Muscle of leg (tissue), 11 donors: Measurements from ENCODE around the gene PARVB. TPM values are rescaled to one million over a fixed set of nuclear protein-coding genes. Genes with fewer than 3 reads are reported as not detected.

Experiments used
- DNase-seq: peaks from one replicate; pipeline ENCODE4 v3.0.0; 2013
- H3K27ac ChIP-seq: one replicate; pipeline ENCODE4 v1.5.1; 2013; ENCODE audit warnings: mild to moderate bottlenecking, low read length, control low read depth
- H3K27me3 ChIP-seq: one replicate; pipeline ENCODE4 v1.6.1; 2013; ENCODE audit warnings: low read length; ENCODE audit not compliant: control insufficient read depth, insufficient read depth
- H3K36me3 ChIP-seq: one replicate; pipeline ENCODE4 v1.6.1; 2013; ENCODE audit warnings: low read length; ENCODE audit not compliant: control insufficient read depth, insufficient read depth
- H3K4me1 ChIP-seq: one replicate; pipeline ENCODE4 v1.6.1; 2013; ENCODE audit warnings: low read length; ENCODE audit not compliant: control insufficient read depth, insufficient read depth
- H3K4me3 ChIP-seq: one replicate; pipeline ENCODE4 v1.5.1; 2013; ENCODE audit warnings: low read length, control low read depth
- H3K9me3 ChIP-seq: replicated peaks from 2 replicates; pipeline ENCODE4 v1.6.1; 2013; ENCODE audit warnings: low read depth, low read length; ENCODE audit not compliant: control insufficient read depth
- WGBS: methylation state at CpG from one replicate; pipeline ENCODE4 v1.1.5; 2013; ENCODE audit warnings: missing lambda C conversion rate; ENCODE audit not compliant: insufficient coverage; 5-methylcytosine and 5-hydroxymethylcytosine counted together
- polyA plus RNA-seq, 8 donors: library from polyadenylated mRNA; unstranded; fragments of 120-200 nt; gene quantifications; one replicate each; pipeline versions ENCODE4 v1.2.1 to v1.2.3, GENCODE V29; 2013; ENCODE audit warnings: inconsistent platforms in 1 of 8, low replicate concordance in 1 of 8; ENCODE audit not compliant: insufficient read length in 8 of 8, insufficient read depth in 1 of 8
- total RNA-seq: library from RNA; stranded (reverse); fragments of 120-200 nt; gene quantifications from one replicate; pipeline ENCODE4 v1.2.4, GENCODE V29; 2013

PARVB gene
- total and polyA plus RNA-seq, 9 donors, result 31.5 to 52.0 (median 43.8) TPM

- WGBS, result 94% methylated on average over 2 of the region's 2 CpGs
These were observed 170.5 kb downstream of the PARVB start for GRCh38 chr22:44194569-44194968.

GRCh38 chr22:44195189-44195871 lies 171.2 kb downstream of the PARVB start:
- Histone ChIP-seq H3K4me3 (no peak overlapping the region), H3K27me3 (peaks cover 20% of the 10 kb centered on the region), H3K27ac (no peak overlapping the region), H3K4me1 (peaks cover under 1% of the 10 kb centered on the region), H3K9me3 (no peaks in the 10 kb centered on the region), H3K36me3 (no peaks in the 10 kb centered on the region)
- DNase-seq, result no peak
- WGBS, result 31% methylated on average over 4 of the region's 5 CpGs

More at GRCh38 chr22:44194569-44194968, 170.5 kb downstream of the PARVB start:
- Histone ChIP-seq H3K4me3 (no peak overlapping the region), H3K36me3 (no peaks in the 10 kb centered on the region), H3K4me1 (no peaks in the 10 kb centered on the region), H3K27me3 (peaks cover 20% of the 10 kb centered on the region), H3K27ac (no peak overlapping the region), H3K9me3 (no peaks in the 10 kb centered on the region)
- DNase-seq, result no peak

- 27% methylated on average over 4 of the region's 9 CpGs for WGBS
- no peak for DNase-seq
- Histone ChIP-seq H3K27ac (no peak overlapping the region), H3K4me3 (no peak overlapping the region), H3K27me3 (peaks cover 20% of the 10 kb centered on the region), H3K4me1 (peaks cover 9% of the 10 kb centered on the region), H3K9me3 (no peaks in the 10 kb centered on the region), H3K36me3 (no peaks in the 10 kb centered on the region)
These were observed 172.1 kb downstream of the PARVB start for GRCh38 chr22:44196241-44196640.

GRCh38 chr22:44196731-44197131 lies 172.6 kb downstream of the PARVB start:
- no peaks in the 10 kb centered on the region for H3K36me3 ChIP-seq
- H3K27ac ChIP-seq, result no peak overlapping the region
- H3K4me1 ChIP-seq, result peaks cover 14% of the 10 kb centered on the region
- WGBS, result 70% methylated on average over 10 of the region's 10 CpGs
- H3K9me3 ChIP-seq, result no peaks in the 10 kb centered on the region
- DNase-seq, result no peak
- no peak overlapping the region for H3K4me3 ChIP-seq
- H3K27me3 ChIP-seq, result peaks cover 20% of the 10 kb centered on the region

GRCh38 chr22:44197271-44197670 lies 173.2 kb downstream of the PARVB start:
- Histone ChIP-seq H3K9me3 (no peaks in the 10 kb centered on the region), H3K27me3 (peaks cover 20% of the 10 kb centered on the region)
- DNase-seq, result no peak

GRCh38 chr22:44199164-44199563 lies 175.1 kb downstream of the PARVB start:
- H3K27ac ChIP-seq, result no peak overlapping the region
- 79% methylated on average over 2 of the region's 2 CpGs for WGBS
- no peak overlapping the region for H3K4me3 ChIP-seq
- no peaks in the 10 kb centered on the region for H3K9me3 ChIP-seq
- no peak for DNase-seq
- peaks cover 26% of the 10 kb centered on the region for H3K4me1 ChIP-seq
- H3K27me3 ChIP-seq, result peaks cover 18% of the 10 kb centered on the region
- no peaks in the 10 kb centered on the region for H3K36me3 ChIP-seq

More at GRCh38 chr22:44197271-44197670, 173.2 kb downstream of the PARVB start:
- WGBS, result no CpG with 5 or more reads among the region's 2 CpGs
- no peak overlapping the region for H3K4me3 ChIP-seq
- no peak overlapping the region for H3K27ac ChIP-seq
- peaks cover 19% of the 10 kb centered on the region for H3K4me1 ChIP-seq
- no peaks in the 10 kb centered on the region for H3K36me3 ChIP-seq

GRCh38 chr22:44199866-44200265 lies 175.8 kb downstream of the PARVB start:
- Histone ChIP-seq H3K27ac (no peak overlapping the region), H3K36me3 (no peaks in the 10 kb centered on the region), H3K4me1 (peaks cover 26% of the 10 kb centered on the region), H3K27me3 (peaks cover 17% of the 10 kb centered on the region), H3K4me3 (no peak overlapping the region), H3K9me3 (no peaks in the 10 kb centered on the region)
- no peak for DNase-seq
- 88% methylated on average over 5 of the region's 5 CpGs for WGBS

GRCh38 chr22:44200451-44200850 lies 176.3 kb downstream of the PARVB start:
- 100% methylated on average over 3 of the region's 6 CpGs for whole genome bisulfite sequencing
- Histone ChIP-seq H3K27ac (no peak overlapping the region), H3K4me1 (peaks cover 29% of the 10 kb centered on the region), H3K4me3 (no peak overlapping the region), H3K36me3 (no peaks in the 10 kb centered on the region), H3K27me3 (peaks cover 11% of the 10 kb centered on the region), H3K9me3 (no peaks in the 10 kb centered on the region)
- DNase-seq, result no peak

- WGBS, result 63% methylated on average over 16 of the region's 17 CpGs
- Histone ChIP-seq H3K27me3 (peaks cover 7% of the 10 kb centered on the region), H3K27ac (no peak overlapping the region), H3K4me3 (no peak overlapping the region), H3K4me1 (peaks cover 34% of the 10 kb centered on the region), H3K36me3 (no peaks in the 10 kb centered on the region), H3K9me3 (no peaks in the 10 kb centered on the region)
- DNase-seq, result no peak
These were observed 176.9 kb downstream of the PARVB start for GRCh38 chr22:44200855-44201550.

GRCh38 chr22:44201665-44202064 lies 177.6 kb downstream of the PARVB start:
- peaks cover 40% of the 10 kb centered on the region for H3K4me1 ChIP-seq
- no peaks in the 10 kb centered on the region for H3K36me3 ChIP-seq
- 65% methylated on average over 9 of the region's 12 CpGs for WGBS
- no peaks in the 10 kb centered on the region for H3K9me3 ChIP-seq
- peaks cover 6% of the 10 kb centered on the region for H3K27me3 ChIP-seq
- no peak overlapping the region for H3K4me3 ChIP-seq
- H3K27ac ChIP-seq, result no peak overlapping the region
- DNase-seq, result peak; percentile 28
